Osteocyte (in vitro differentiated cells): Measurements from ENCODE around the gene COPS8. TPM values are rescaled to one million over a fixed set of nuclear protein-coding genes. Genes with fewer than 3 reads are reported as not detected.
A peak's percentile ranks its signal among the peaks of the same experiment; 100 is the strongest.

Source experiments
- DNase-seq: peaks from one replicate; pipeline ENCODE4 v3.0.0; 2021; ENCODE audit warnings: mixed read lengths; ENCODE audit not compliant: unreplicated experiment; ENCODE audit errors: extremely low spot score
- H3K27ac Mint-ChIP-seq: one replicate; pipeline ENCODE4 v1.8.0; 2021; ENCODE audit warnings: mild to moderate bottlenecking, mixed read lengths; ENCODE audit not compliant: unreplicated experiment
- H3K27me3 Mint-ChIP-seq: one replicate; pipeline ENCODE4 v1.8.0; 2021; ENCODE audit warnings: mixed read lengths; ENCODE audit not compliant: unreplicated experiment
- H3K36me3 Mint-ChIP-seq: one replicate; pipeline ENCODE4 v1.8.0; 2021; ENCODE audit warnings: mixed read lengths; ENCODE audit not compliant: unreplicated experiment
- H3K4me1 Mint-ChIP-seq: one replicate; pipeline ENCODE4 v1.8.0; 2021; ENCODE audit warnings: mixed read lengths; ENCODE audit not compliant: unreplicated experiment
- H3K4me3 Mint-ChIP-seq: one replicate; pipeline ENCODE4 v1.8.0; 2021; ENCODE audit warnings: mild to moderate bottlenecking, moderate library complexity, mixed read lengths; ENCODE audit not compliant: unreplicated experiment
- H3K9me3 Mint-ChIP-seq: one replicate; pipeline ENCODE4 v1.8.0; 2021; ENCODE audit warnings: mixed read lengths; ENCODE audit not compliant: unreplicated experiment
- CTCF ChIP-seq: fragments of 200-600 bp; sonication (generic); IDR thresholded peaks from 2 replicates; pipeline ENCODE4 v1.5.0; 2021; ENCODE audit warnings: antibody characterized with exemption, mild to moderate bottlenecking, moderate library complexity
- total RNA-seq: library from RNA; stranded (reverse); gene quantifications from 2 replicates; pipeline ENCODE4 v1.2.1, GENCODE V29; 2021

Gene COPS8
- total RNA-seq, 1 donor from 2014 or later = 104 TPM

- no peaks in the 10 kb centered on the region for H3K27me3 Mint-ChIP-seq
- peaks cover 52% of the 10 kb centered on the region for H3K4me1 Mint-ChIP-seq
- peak overlapping the region; percentile 92 for H3K27ac Mint-ChIP-seq
- DNase-seq = no peak
- TF ChIP-seq CTCF = no peak
- peaks cover 11% of the 10 kb centered on the region for H3K9me3 Mint-ChIP-seq
- peaks cover 65% of the 10 kb centered on the region for H3K36me3 Mint-ChIP-seq
- no peak overlapping the region for H3K4me3 Mint-ChIP-seq
Measured at GRCh38 chr2:237097911-237098702, 12.4 kb downstream of the COPS8 start.

GRCh38 chr2:237099804-237100203, 14.1 kb downstream of the COPS8 start:
- DNase-seq = no peak
- H3K36me3 Mint-ChIP-seq = peaks cover 64% of the 10 kb centered on the region
- H3K9me3 Mint-ChIP-seq = peaks cover 11% of the 10 kb centered on the region
- H3K4me3 Mint-ChIP-seq = no peak overlapping the region
- H3K27ac Mint-ChIP-seq = no peak overlapping the region
- no peak for TF ChIP-seq CTCF
- H3K4me1 Mint-ChIP-seq = peaks cover 38% of the 10 kb centered on the region
- no peaks in the 10 kb centered on the region for H3K27me3 Mint-ChIP-seq

GRCh38 chr2:237101118-237101979, 15.7 kb downstream of the COPS8 start:
- Mint-ChIP-seq H3K27me3 (no peaks in the 10 kb centered on the region), H3K4me3 (no peak overlapping the region), H3K36me3 (peaks cover 67% of the 10 kb centered on the region)

GRCh38 chr2:237102428-237102827, 16.7 kb downstream of the COPS8 start:
- H3K4me3 Mint-ChIP-seq = no peak overlapping the region
- H3K4me1 Mint-ChIP-seq = peaks cover 20% of the 10 kb centered on the region
- DNase-seq = no peak
- TF ChIP-seq CTCF = no peak
- H3K27ac Mint-ChIP-seq = no peak overlapping the region
- H3K36me3 Mint-ChIP-seq = peaks cover 64% of the 10 kb centered on the region
- H3K27me3 Mint-ChIP-seq = no peaks in the 10 kb centered on the region
- peaks cover 15% of the 10 kb centered on the region for H3K9me3 Mint-ChIP-seq

More at GRCh38 chr2:237101118-237101979, 15.7 kb downstream of the COPS8 start:
- no peak for TF ChIP-seq CTCF
- H3K9me3 Mint-ChIP-seq = peaks cover 15% of the 10 kb centered on the region
- DNase-seq = no peak
- no peak overlapping the region for H3K27ac Mint-ChIP-seq
- H3K4me1 Mint-ChIP-seq = peaks cover 31% of the 10 kb centered on the region

GRCh38 chr2:237109421-237109934, 23.8 kb downstream of the COPS8 start:
- Mint-ChIP-seq H3K4me3 (no peak overlapping the region), H3K27ac (no peak overlapping the region), H3K36me3 (peaks cover 31% of the 10 kb centered on the region), H3K4me1 (peaks cover 9% of the 10 kb centered on the region), H3K27me3 (no peaks in the 10 kb centered on the region), H3K9me3 (peaks cover 45% of the 10 kb centered on the region)
- DNase-seq = no peak
- TF ChIP-seq CTCF = no peak
